Suppressor macrophage treated with lipopolysaccharide for 4 hours (primary cell): ENCODE measurements around the gene THADA.
"Not testable (repeated sequence)": the region's sequence is repeated elsewhere in the genome, so short reads cannot be mapped to it uniquely, and the experiment has no call there.

Source experiments
- DNase-seq: peaks from one replicate; pipeline ENCODE4 v3.0.0-alpha.2; 2020

Gene THADA

DNA sequence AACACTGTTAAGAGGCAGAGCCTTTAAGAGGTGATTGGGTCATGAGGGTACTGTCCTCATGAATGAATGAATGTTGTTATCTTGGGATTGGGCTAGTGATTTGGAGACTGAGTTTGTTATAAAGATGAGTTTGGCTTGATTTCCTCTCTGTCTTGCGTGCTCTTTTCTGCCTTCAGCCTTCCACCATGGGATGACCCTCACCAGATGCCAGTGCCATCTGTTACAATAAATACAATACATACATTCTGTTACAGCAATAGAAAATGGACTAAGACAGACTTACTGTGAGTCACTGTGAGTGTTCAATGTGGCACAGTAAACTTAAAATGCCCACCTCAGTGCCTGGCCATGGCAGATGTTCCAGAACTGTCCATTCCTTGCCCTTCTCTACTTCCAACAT is 274.4 kb downstream of the THADA start:
- DNase-seq: no peak

DNA sequence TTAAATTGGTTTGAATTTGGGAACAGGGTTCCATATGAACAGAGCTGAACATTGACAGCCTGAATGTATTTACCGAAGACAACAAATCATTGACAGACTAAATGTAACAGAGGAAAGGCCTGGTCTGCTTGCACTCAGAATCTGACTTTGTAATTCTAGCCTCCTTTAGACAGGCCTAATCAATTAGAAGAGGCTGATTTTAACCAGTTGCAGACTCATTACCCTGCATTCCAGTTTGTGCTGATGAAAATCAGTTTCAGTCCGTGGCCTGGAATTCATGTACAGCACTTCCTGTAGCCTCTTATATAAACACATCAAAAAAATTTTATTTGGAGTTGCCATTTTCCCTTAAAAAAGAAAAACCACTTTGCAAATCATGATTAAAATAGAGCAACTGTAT is 276.3 kb downstream of the THADA start:
- DNase-seq: no peak

DNA sequence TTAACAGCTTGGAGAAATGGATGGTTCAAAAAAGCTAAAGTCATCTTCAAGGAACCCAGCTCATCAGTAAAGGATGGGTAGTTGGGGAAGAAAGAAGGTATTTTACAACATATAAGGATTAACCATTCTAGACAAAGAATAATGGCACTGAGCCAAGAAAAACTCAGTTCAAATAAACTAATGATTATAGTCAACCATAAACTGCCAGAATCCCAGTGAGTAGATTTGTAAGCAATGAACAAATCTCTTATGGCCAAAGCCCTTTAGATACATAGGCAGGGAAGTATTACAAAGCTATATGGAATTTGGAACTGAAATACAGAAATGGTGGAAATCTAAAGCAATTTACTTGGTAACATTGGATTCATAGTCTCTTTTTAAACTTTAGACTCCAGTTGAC is 277.0 kb downstream of the THADA start:
- DNase-seq: no peak

DNA sequence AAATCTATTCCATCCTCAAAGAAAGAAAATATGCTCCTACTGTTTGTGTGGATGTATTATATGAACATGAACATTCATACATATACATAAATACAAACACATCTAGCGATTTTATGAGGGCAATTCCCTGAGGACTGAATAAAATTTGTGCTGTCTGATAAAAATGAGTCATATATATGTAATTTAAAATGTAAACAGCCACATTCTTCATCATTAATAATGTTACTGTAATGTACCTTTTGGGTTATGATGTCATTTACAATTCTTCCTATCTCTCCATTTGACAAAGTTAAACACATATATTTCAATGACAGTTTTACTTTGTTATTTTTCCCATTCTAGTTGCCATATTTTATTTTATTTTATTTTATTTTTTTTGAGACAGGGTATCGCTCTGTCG is 278.2 kb downstream of the THADA start:
- no peak for DNase-seq

GRCh38 chr2:43317194-43317593 is 278.6 kb downstream of the THADA start:
- no peak for DNase-seq

GRCh38 chr2:43315482-43315881 is 280.4 kb downstream of the THADA start:
- DNase-seq: no peak

DNA sequence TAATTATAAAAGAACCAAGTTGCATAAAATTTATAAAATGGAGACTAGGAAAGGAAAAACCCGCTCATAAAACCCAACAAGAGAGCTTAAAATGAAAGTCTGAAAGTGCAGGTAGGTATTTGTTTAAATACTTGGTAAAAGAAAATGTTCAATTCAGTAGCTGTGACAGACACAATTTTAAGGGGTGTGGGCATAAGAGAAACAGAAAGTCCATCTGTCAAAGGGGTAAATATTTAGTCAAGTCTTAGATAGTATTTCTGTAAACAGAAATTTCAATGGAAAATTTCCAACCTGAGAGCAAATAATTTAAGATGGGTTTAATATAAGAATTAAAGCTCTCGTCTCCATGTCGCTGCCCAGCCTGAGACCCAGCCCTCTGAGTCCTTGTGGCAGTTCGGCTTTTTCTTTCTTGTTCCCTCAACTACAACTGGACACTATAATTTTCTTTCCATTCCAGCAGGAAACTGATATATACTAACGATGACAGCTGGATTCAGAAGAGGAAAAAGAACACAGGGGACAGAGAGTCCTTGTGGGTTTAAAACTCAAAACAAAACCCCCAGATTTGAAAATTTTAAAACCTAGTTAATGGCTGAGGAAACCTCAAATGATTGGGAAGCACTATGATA is 281.4 kb downstream of the THADA start:
- no peak for DNase-seq

DNA sequence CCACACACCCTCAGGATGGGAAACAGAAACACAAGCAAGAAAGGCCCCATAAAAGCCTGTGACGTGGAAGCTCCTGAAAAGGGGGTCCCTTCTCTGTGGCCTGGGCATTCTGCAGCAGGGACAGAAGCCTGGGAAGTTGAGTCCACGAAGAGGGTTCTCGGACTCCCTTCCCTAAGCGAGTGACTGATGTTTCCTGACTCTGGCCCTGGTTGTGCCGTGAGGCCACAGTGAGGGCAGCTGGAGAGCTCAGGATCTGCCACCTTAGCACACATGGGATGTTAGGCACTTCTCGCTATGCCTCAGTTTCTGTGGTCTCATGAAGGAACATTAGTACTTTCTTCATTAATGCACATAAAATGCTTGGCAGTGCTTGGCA is 282.2 kb downstream of the THADA start:
- no peak for DNase-seq

DNA sequence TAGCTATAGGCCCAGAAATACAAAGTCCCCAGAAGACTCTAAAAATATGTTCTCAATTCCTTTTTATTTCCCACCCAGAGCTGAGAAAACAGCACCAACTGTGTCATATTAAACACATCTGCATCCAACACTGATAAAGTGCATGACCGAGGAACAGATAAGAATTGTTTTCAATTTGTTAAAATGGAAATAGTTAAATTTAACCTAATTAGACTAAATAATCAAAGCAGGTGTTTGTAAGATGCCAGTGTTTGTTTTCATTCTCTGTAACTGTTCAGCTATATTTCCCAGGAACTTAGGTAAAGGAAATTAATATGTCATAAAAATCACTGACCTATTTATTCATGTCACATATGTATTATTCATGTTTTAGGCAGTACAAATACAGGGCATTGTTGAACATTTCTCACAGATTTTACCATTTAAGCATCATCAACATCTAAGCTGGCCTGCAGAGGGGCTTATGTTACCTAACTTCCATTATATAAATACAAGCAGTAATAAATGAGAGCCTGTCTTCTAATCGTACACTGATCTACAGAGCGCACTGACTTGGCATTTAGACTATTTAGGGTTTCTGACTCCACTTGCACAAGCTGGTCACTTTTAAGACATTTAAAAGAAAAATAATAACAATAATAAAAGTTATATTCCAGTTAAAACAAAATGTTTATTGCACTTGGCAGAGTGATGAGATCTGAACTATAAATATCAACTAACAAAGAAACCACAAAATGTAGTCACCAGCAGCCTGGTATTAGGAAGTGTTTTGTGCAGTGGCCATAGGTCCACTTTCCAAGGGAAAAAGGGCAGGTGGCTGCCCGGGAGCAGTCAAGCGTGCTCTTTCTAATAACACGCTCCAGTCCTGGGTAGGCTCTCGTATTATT is 282.8 kb downstream of the THADA start:
- DNase-seq: no peak

- no peak for DNase-seq
Measured at GRCh38 chr2:43311276-43311675, 284.6 kb downstream of the THADA start.

DNA sequence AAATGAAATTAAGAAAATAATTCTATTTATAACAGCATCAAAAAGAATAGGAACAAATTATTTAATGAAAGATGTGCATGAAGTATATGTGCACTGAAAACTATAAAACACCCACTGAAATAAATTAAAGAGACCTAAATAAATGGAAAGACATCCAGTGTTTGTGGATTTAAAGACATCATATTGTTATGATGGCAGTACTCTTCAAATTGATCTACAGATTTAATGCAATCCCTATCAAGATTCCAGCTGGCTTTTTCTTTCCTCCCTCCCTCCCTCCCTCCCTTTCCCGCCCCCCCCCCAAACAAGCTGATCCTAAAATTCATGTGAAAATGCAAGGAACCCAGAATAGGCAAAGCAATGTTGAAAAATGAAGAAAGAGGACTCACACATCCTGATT is 285.9 kb downstream of the THADA start:
- DNase-seq: no peak

GRCh38 chr2:43307973-43308372 is 287.9 kb downstream of the THADA start:
- no peak for DNase-seq

- no peak for DNase-seq
Measured at GRCh38 chr2:43307046-43307445, 288.8 kb downstream of the THADA start.

DNA sequence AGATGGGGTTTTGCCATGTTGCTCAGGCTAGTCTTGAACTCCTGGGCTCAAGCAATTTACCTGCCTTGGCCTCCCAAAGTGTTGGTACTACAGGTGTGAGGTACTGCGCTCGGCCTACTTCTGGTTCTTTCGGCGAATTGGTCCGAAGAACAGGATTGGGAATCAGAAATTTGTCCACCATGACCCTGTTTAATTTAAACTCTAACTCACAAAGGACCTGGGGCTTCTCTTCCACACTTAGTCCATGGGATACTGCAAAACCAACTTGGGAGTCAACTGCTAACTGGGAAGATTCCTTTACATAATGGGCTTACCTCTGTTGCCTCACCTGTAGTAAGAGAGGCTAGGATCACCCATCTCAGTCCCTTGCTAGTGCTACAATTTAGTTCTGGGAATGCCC is 289.6 kb downstream of the THADA start:
- DNase-seq: no peak

GRCh38 chr2:43305517-43305916 is 290.3 kb downstream of the THADA start:
- DNase-seq: peak; percentile 92

DNA sequence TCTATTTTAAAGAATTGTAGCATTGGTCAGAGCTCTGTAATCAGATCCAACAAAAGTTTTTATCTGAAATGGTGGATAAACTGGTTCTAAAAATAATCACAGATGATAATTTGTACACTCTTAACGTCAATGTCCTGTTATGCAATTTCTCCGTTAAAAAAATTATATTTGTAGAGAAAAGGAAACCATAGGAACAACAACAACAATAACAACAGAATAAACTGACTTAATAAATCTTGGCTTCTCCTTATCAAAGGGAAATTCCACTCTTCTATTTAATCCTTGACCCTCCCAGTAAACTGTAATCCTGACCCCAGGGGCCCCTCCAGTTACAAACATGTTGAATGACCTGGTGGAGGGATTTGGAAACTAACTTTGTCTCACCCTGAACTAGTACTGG is 290.8 kb downstream of the THADA start:
- DNase-seq: peak; percentile 72

DNA sequence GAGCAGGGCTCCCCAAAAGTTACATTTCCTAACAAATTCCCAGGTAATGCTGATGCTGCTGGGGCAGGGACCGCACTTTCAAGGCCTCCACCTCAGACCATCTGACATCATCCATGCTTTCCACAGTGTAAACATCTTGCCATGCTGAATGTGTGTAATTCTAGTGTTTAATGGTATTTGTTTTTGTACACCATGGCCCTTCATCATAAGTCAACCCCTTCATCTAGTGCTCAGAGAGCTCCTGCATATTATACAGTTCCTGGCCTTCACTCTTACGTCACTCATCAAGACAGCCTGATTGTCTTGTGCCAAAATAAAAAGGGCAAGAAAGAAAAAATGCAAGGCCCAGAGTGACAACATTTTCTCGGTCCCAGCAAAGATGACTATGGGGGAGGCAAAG is 291.9 kb downstream of the THADA start:
- DNase-seq: no peak

- peak; percentile 57 for DNase-seq
Measured at GRCh38 chr2:43302961-43303494, 292.8 kb downstream of the THADA start.

- DNase-seq: no peak
Measured at GRCh38 chr2:43302182-43302960, 293.5 kb downstream of the THADA start.

- no peak for DNase-seq
Measured at GRCh38 chr2:43300781-43301583, 294.9 kb downstream of the THADA start.

GRCh38 chr2:43300222-43300621 is 295.6 kb downstream of the THADA start:
- DNase-seq: no peak

- no peak for DNase-seq
Measured at GRCh38 chr2:43298500-43298899, 297.3 kb downstream of the THADA start.

- not testable (repeated sequence) for DNase-seq
Measured at GRCh38 chr2:43297740-43298139, 298.1 kb downstream of the THADA start.
